ENCODE results near the gene PRKD1.
"Not testable (repeated sequence)": the region's sequence is repeated elsewhere in the genome, so short reads cannot be mapped to it uniquely, and the experiment has no call there.

PRKD1 gene

DNA sequence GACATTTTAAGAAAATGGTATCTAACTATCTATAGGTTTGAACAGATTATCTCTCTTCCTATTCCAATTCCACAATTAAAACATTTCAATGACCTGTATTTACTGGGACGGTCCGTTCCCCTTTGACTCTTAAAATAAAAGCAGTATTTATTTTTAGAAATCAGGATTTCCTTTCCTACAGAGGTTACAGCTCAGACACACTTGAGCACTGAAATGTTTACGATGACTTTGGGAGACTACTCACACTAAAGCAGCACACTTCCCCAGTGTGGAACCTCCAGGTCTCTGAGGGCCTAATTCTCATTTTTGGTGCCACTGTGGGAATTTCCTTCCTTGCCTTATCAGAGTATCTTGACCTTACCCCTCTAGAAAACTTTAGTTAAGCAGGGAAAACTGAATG, 181.8 kb downstream of the PRKD1 start:
- no peak for DNase-seq

DNA sequence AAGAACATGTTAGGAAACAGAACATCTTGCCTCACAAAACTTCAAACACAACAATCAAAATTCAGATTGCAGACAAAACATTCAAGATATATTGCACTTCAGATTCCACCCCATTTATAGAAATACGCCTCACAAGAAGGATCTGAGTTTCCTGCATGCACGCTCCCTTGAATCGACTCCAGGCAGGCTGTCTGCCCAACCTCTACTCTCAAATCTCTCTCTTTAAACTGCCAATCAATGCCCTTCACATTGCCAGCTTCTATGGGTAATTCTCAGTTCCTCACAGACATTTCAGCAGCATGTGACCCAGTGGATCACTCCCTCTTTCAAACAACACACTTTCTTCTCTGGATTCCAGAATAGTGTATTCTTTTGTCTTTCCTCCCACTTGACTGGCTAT, 184.1 kb downstream of the PRKD1 start:
- peak in 14 of 58 donors; percentile 2 to 26 (median 4) for DNase-seq

DNA sequence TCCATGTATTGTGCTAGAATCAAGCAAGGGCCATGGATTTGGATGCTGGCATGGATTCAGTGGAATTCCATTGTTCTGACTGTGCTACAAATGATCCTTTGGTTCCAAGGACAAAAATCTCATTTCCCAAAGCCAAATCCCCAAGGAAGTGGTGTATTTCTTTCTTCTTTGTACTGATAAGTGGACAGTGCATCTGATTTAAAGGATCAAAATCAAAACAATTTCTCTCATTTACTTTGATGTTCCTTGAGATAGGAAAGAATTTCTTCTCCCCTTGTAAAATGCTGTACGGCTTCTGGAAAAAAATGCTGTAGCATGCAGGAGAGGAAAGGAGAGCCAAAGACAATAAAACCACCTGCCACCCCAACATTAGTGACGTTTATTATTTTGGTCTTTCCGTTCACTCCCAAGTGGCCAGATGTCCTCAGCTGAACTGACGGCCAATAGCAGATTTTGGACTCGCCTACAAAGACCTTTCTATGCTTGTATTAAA, 185.7 kb downstream of the PRKD1 start:
- DNase-seq: no peak

DNA sequence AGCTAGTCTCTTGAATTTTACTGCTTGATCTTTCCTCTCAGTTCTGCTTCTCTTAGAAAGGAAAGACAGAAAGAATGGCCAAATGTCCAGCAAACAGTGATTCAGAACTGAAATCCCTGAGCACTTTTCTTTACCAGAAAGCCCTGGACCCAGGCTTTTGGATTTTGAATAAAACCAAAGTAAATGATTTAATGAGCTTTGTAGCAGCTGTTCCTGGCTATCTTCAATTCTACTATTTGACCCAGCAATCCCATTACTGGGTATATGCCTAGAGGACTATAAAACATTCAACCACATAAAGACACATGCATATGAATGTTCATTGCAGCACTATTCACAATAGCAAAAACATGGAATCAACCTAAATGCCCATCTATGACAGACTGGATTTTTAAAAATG, 187.2 kb downstream of the PRKD1 start:
- no peak for DNase-seq

DNA sequence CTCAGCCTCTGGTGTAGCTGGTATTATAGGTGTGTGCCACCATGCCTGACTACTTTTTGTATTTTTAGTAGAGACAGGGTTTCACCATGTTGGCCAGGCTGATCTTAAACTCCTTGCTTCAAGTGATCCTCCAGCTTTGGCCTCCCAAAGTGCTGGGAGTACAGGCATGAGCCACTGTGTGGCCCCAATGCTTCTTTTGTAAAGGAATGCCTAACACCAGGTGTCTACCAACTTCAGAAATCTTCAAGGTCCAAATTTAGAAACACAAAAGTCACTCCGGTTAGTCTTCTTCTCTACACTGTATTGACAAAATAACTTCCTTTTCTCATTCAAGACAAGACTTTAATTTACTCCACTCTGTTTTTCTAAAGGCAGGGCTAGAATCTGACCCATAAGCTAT, 188.7 kb downstream of the PRKD1 start:
- DNase-seq: no peak

DNA sequence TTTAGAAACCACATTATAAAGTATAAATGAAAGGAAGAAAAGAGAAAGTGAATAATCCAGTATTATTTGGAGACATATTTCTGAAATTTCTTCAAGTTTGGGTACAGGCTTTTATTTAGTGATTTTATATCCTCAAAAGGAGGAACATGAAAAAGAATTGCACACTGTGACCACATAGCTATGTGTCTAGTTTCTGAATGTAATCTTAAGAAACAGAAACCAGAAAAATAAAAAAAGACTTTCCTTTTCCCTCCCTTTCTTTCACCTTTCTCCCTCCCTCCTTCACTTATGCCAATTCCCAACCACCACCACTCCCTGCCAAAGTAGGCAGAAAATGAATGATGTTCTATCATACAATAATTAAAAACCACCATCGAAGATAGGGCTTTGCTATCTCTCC, 189.6 kb downstream of the PRKD1 start:
- DNase-seq: no peak

DNA sequence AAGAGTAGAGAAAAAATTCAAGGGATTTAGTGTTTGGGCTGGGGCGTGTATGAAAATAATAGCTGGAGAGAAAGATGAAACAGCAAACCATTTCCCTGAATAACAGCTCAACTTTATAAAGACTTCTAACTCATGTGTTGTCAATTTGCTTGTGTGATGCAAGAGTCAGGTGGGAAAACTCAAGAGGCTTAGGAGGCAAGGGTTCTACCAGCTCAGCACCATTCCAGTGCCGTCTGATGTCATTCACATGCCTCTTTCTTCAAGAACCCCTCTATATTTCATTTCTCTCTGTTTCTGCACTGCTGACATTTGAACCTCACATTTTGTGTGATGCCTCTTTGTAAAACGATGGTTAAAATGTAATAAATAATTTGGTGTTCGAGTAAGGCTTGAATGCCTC, 192.2 kb downstream of the PRKD1 start:
- no peak for DNase-seq

DNA sequence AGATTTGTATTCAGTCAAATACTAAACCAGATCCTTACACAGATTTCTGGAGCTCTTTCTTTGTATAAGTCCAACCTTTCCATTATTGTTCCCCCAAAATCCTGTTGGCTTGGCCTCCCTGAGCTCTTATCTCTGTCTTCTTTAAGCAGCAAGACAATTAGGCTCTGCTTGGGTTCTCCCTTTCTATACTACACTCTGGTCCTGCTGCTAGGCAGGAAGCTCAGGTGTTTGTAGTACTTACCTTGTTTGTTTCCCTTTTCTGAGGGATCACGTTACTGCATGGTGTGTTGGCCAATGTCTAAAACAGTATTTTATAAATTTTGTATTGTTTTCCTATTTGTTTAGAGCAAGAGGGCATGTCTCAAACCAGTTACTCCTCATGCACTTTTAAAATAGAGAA, 192.9 kb downstream of the PRKD1 start:
- DNase-seq: no peak

DNA sequence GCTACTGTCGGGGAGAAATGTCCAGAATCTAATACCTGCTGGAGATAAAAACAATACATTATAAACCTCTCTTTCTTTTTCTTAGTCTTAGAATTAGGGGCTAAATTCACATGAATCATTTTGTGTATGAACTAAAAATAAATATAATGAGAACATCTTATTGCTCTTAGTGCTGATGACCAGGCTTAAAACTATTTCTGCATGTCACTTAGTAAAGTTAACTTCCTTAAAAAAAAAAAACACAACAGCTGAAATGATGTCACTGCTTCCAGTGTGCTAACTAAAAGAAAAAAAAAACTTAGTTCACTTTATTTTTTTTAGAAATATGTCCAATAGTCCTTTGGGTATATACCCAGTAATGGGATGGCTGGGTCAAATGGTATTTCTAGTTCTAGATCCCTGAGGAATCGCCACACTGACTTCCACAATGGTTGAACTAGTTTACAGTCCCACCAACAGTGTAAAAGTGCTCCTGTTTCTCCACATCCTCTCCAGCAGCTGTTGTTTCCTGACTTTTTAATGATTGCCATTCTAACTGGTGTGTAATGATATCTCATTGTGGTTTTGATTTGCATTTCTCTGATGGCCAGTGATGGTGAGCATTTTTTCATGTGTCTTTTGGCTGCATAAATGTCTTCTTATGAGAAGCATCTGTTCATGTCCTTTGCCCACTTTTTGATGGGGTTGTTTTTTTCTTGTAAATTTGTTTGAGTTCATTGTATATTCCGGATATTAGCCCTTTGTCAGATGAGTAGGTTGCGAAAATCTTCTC, 200.9 kb downstream of the PRKD1 start:
- DNase-seq: not testable (repeated sequence)

DNA sequence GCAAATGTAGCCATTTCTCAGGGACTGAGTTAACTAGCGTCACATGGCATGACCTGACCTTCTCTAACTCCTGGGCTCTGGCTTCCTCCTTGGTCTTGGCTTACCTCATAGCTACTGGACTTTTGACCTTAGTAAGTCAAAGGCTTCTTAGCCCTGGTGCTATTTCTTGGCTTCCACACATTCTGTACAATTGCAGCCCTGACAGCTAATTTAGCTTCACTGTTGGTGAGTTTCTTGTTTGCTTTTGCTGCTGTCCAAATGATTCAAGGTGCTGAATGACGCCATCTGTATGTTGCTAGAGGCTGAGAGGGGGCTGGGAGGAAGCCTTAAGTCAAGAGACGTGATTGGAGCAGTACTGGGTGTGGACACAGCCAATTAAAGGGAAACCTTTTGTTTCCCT, 202.7 kb downstream of the PRKD1 start:
- DNase-seq: no peak

DNA sequence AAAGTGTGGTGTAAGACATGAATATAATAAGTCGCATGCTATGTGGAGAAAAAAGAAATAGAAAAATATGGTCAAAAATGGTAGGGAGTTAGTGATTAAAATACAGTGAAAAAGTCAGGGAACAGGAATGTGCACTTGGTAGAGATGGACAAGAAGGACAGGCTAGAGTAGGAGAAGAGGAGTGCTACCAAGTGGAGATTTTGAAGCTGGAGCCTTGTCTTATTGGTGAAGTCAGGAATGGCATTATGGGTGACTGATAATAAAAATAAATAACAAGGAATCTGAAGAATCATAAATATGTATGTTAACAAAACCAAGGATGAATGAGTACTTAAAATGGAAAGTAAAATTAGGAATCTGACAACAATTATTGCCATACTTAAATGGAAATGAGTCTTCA, 204.8 kb downstream of the PRKD1 start:
- no peak for DNase-seq

DNA sequence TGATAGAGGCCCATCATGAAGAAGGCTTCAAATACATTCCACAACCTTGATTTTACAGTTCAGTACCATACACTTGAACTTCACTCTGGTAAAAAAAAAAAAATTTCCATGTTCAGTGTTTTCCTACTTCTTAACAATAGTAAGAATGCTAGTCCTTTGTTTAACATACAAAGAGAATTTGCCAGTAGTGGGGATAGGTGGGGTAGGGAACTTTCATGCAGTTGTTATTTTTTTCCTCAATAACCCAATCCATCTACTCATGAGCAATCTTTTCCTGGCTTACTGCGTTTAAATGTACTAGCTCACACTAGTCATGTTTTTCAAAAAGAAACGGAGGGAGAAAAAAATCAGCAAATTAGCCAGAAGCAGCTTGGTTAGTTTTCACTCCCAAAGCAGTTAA, 206.1 kb downstream of the PRKD1 start:
- DNase-seq: no peak

DNA sequence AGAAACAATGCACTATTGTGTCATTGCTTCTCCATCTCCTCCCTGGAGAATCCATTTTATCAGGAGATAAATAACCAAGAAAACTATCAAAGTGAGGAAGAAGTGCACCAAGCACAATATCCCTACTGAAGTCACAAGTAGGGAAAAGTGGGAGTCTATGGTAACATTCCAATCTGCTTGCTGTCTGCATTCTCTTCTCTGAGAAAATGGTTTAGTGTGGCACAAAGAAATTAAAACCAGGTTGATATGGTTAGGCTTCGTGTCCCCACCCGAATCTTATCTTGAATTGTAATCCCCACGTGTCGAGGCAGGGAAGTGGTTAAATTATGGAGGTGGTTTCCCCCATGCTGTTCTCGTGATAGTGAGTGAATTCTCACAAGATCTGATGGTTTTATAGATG, 209.7 kb downstream of the PRKD1 start:
- no peak for DNase-seq

DNA sequence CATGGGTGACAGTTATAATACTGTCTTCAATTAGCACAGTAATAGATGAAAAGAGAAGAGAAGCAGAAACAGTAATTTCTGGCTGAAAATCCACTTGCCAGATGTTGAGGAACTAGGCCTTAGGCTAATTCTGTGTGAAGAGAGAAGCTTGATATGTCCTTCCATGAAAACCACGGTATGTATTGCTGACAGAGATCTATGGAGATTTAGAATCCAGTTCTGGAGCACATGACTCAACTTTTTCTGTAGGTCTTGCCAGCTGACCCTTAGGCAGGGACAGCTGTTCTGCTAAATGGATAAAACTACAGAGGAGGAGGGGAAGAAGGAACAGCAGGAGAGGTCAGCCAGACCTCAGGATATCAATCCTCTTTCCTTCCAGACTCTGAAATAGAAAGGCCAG, 211.5 kb downstream of the PRKD1 start:
- DNase-seq: no peak

DNA sequence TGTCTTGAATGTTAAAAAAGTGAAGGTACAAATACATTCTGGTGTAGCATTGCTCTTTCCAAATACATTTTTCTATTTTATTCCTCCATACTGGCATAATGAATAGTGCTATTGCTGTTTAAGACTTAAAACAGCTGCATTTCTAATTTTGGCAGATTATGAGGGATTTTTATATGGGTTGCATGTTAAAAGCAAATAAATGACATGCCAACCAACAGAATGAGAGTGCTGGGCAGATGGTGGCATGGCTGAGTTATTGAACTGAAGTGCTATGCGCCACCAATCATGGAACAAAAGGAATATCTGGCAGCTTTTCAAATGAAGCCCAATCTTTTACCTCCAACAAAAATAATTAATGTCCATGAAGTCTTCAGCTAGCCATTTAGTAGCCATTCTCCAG, 215.0 kb downstream of the PRKD1 start:
- no peak for DNase-seq

DNA sequence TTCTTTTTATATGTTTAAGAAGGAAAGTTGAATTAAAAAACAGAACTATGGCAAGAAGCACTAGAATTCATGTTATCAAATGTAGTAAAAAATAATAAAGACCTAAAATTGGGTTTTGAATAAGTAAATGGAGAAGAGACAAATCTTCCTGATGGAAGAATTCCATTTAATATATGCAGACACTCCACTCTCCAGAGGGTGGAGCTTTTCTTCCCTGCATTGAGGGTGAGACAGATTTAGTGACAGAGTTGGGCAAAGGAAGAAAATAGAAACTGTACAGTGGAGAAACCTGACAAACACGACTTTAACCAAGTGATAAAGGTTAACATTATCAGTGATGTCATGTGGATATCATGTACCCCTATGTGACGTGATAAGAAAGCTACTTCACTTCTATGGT, 217.6 kb downstream of the PRKD1 start:
- peak in 1 of 58 donors; percentile 31 for DNase-seq

DNA sequence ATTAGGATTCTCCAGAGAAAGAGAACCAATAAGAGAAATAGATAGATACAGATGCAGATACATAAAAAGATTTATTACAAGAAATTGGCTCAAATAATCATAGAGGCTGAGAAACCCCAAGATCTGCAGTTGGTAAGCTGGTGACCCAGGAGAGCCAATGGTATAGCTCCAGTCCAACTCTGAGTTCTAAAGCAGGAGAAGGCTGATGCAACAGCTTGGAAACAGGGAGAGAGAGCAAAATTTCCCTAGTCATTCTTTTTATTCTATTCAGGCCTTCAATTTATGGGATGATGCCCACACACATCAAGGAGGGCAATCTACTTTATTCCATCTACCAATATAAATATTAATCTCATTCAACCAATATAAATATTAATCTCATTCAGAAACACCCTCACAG, 218.2 kb downstream of the PRKD1 start:
- DNase-seq: no peak

DNA sequence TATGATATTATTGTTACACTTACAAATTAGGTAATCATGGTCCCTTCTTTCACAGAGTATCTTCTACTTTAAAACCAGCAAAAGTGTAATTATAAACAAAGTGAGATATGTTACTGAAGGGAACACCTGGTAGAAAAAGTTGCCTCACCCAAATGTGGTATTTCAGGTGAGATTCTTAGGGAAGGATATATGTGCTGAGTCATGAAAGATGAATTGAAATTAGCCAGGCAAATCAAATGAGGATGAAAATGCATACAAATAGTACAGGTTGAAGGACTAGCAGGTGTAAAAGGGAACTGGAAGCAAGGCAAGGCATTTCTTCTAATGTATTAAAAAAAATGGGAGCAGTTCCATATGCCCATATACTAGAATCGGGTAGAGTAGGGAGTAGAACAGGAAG, 220.9 kb downstream of the PRKD1 start:
- no peak for DNase-seq

DNA sequence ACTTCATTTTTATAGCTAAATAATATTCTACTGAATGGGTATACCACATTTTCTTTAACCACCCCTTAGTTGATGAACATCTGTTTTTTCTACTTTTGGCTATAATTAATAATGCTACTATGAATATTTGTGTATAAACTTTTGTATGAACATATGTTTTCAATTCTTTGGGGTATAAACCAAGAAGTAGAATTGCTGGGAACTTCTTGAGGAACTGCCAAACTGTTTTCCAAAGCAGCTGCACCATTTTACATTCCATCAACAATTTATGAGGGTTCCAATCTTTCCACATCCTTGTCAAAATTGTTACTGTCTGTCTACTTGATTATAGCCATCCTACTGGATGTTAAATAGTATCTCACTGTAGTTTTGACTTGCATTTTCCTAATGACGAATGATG, 221.8 kb downstream of the PRKD1 start:
- no peak for DNase-seq

DNA sequence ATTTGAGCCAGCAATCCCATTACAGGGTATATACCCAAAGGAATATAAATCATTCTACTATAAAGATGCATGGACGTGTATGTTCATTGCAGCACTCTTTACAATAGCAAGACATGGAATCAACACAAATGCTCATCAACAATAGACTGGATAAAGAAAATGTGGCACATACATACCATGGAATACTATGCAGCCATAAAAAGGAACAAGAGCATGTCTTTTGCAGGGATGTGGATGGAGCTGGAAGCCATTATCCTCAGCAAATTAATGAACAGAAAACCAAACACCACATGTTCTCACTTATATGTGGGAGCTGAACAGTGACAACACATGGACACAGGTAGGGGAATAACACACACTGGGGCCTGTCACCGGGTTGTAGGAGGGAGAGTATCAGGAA, 238.1 kb downstream of the PRKD1 start:
- not testable (repeated sequence) for DNase-seq

DNA sequence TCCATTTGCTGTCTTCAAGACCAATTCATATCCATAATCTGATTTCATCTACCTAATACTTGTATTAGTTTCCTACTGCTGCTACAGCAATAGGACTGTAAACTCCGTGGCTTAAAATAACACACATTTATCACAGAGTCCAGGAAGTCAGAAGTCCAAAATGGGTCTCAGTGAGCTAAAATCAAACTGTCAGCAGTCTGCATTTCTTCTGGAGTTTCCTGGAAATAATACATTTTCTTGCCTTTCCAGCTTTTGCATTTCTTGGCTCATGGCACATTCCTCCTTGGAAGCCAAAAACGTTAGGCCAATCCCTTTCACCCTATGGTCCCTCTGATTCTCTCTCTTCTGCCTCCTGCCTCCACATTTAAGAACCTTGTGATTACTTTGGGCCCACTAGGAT, 239.8 kb downstream of the PRKD1 start:
- DNase-seq: no peak

DNA sequence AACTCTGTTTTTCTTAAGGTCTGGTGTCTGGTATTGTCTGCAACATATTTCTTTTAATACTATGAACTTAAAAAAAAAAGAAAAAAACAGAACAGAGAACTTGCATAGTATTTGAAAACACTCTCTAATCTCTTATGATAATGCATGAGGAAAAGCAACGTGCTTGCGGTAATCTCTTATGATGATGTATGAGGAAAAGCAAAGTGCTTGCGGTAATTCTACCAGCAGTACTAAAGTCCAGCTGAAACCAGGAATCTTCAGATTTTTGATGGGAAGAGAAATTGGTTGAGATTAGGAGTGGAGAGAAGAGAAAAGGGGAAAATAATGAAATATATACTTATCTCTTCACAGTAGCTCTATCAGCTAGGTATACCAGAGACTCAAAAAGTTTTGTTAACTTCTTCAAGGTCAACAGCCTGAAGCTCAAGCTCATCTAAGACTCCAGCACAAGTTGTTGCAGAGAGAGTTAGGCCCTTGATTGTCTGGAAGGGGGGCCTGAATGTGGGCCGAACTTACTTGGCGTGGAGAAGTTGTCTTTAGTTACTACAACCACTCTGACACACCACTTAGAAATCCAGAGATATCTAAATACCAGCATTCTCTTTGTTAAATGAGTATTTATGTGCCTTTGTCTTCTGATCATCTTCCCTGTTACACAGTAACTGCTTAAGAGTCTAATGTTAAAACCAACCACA, 240.4 kb downstream of the PRKD1 start:
- DNase-seq: no peak

DNA sequence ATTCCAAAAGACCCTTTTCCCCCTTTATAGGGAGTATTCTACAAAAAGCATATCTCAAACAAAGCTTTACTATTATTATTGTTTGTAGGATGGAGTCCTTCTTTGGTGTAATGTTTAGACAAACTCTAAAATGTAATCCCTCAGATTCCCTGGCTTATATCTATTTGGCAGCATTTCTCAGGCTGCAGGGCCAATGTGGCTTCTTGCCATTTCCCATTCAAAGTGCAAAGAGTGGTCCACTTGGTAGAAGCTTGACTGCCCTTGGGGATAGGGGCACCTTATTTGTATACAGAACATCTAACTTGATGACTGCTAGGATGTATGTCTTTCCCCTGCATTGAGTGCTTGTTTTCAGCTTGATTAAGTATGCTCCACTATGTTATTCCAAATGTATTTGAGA, 242.7 kb downstream of the PRKD1 start:
- no peak for DNase-seq
